Astrocyte of the spinal cord (primary cell): Measurements from ENCODE around the gene CLCN2.

Experiments used
- DNase-seq: peaks from one replicate; pipeline ENCODE4 v3.0.0; 2011; ENCODE audit warnings: low read depth, low spot score
- H3K4me3 ChIP-seq: 2 replicates; pipeline ENCODE4 v1.5.1; 2011; ENCODE audit warnings: low read depth, mild to moderate bottlenecking, low read length, moderate library complexity
- CTCF ChIP-seq: IDR thresholded peaks from 2 replicates; pipeline ENCODE4 v1.5.1; 2012; ENCODE audit warnings: low read depth, mild to moderate bottlenecking, low read length, inconsistent platforms
- in situ Hi-C: cut with HindIII; loops from 2 replicates; pipeline ENCODE4 v1.10.0; 2017; ENCODE audit warnings: low sequenced_read_pairs

CLCN2 gene

GRCh38 chr3:184334470-184335158 is 26.8 kb downstream of the CLCN2 start:
- no peak overlapping the region for H3K4me3 ChIP-seq
- no peak for TF ChIP-seq CTCF
- peak; percentile 73 for DNase-seq
- in situ Hi-C loops: no loop called here

GRCh38 chr3:184333700-184334099 is 27.7 kb downstream of the CLCN2 start:
- H3K4me3 ChIP-seq: no peak overlapping the region
- in situ Hi-C loops: no loop called here
- DNase-seq: no peak
- no peak for TF ChIP-seq CTCF

- no peak for TF ChIP-seq CTCF
- H3K4me3 ChIP-seq: no peak overlapping the region
- DNase-seq: no peak
- in situ Hi-C loops: no loop called here
Observed at GRCh38 chr3:184333190-184333589, 28.2 kb downstream of the CLCN2 start.

GRCh38 chr3:184332370-184333090 is 28.9 kb downstream of the CLCN2 start:
- peak; percentile 89 for DNase-seq
- in situ Hi-C loops: no loop called here
- no peak for TF ChIP-seq CTCF
- no peak overlapping the region for H3K4me3 ChIP-seq

- in situ Hi-C loops: no loop called here
- no peak for TF ChIP-seq CTCF
Observed at GRCh38 chr3:184328516-184328915, 32.9 kb downstream of the CLCN2 start.

GRCh38 chr3:184327171-184327570 is 34.2 kb downstream of the CLCN2 start:
- no peak for DNase-seq
- H3K4me3 ChIP-seq: no peak overlapping the region
- in situ Hi-C loops: no loop called here
- no peak for TF ChIP-seq CTCF

More at GRCh38 chr3:184328516-184328915, 32.9 kb downstream of the CLCN2 start:
- DNase-seq: no peak
- H3K4me3 ChIP-seq: no peak overlapping the region
